PC-9 (cell line): Measurements from ENCODE around the gene CUTC. TPM values are rescaled to one million over a fixed set of nuclear protein-coding genes. Genes with fewer than 3 reads are reported as not detected.

Experiments
- BruUV-seq: library from RNA; stranded (reverse); fragments of 400-500 nt; replicated peaks from 2 replicates; lab custom pipeline; 2021; lab: Mats Ljungman, UMichigan
- CTCF ChIA-PET: fragments of 300-600 bp; sonication (Branson Sonifier 250); formaldehyde crosslinking; loops from one replicate; lab custom pipeline; 2022; ENCODE audit warnings: antibody characterized with exemption; lab: Charles Lee
- POLR2A ChIA-PET: fragments of 300-600 bp; sonication (Branson Sonifier 250); formaldehyde crosslinking; loops from one replicate; lab custom pipeline; 2022; ENCODE audit warnings: antibody characterized with exemption; ENCODE audit not compliant: unreplicated experiment; lab: Charles Lee
- DNase-seq, 2 experiments: peaks; one replicate each; pipeline versions ENCODE4 v3.0.0 to v3.0.0-alpha.2; 2015 to 2022; ENCODE audit warnings: mixed read lengths in 1 of 2
- H2AFZ ChIP-seq: fragments of 200-600 bp; sonication (generic); 2 replicates; pipeline ENCODE4 v1.8.1; 2017; ENCODE audit warnings: antibody characterized with exemption
- H3F3A ChIP-seq: fragments of 200-600 bp; sonication (generic); 2 replicates; pipeline ENCODE4 v1.8.1; 2017; ENCODE audit warnings: antibody characterized with exemption, mild to moderate bottlenecking, low read depth; ENCODE audit not compliant: insufficient read depth
- H3K27ac ChIP-seq: fragments of 200-600 bp; sonication (generic); 2 replicates; pipeline ENCODE4 v1.6.1; 2016; ENCODE audit warnings: mixed run types
- H3K27me3 ChIP-seq: fragments of 200-600 bp; sonication (generic); 2 replicates; pipeline ENCODE4 v1.6.1; 2016; ENCODE audit warnings: low read depth, mixed run types; ENCODE audit not compliant: insufficient read depth
- H3K36me3 ChIP-seq: fragments of 200-600 bp; sonication (generic); 2 replicates; pipeline ENCODE4 v1.6.1; 2016; ENCODE audit warnings: low read depth, mixed run types
- H3K4me1 ChIP-seq: fragments of 200-600 bp; sonication (generic); replicated peaks from 2 replicates; pipeline ENCODE4 v1.6.1; 2016; ENCODE audit warnings: mixed run types; ENCODE audit not compliant: insufficient read depth
- H3K4me2 ChIP-seq: fragments of 200-600 bp; sonication (generic); 2 replicates; pipeline ENCODE4 v1.6.1; 2017; ENCODE audit warnings: mixed run types
- H3K4me3 ChIP-seq: fragments of 200-600 bp; sonication (generic); 2 replicates; pipeline ENCODE4 v1.6.1; 2016; ENCODE audit warnings: mixed run types
- H3K79me2 ChIP-seq: fragments of 200-600 bp; sonication (generic); 2 replicates; pipeline ENCODE4 v1.6.1; 2017; ENCODE audit warnings: low read depth, mixed run types
- H3K9me2 ChIP-seq: fragments of 200-600 bp; sonication (generic); 2 replicates; pipeline ENCODE4 v1.8.1; 2017; ENCODE audit warnings: mild to moderate bottlenecking; ENCODE audit not compliant: insufficient read depth
- H3K9me3 ChIP-seq: fragments of 200-600 bp; sonication (generic); 2 replicates; pipeline ENCODE4 v1.8.1; 2016; ENCODE audit warnings: low read depth; ENCODE audit not compliant: insufficient read depth
- H4K20me1 ChIP-seq: fragments of 200-600 bp; sonication (generic); 2 replicates; pipeline ENCODE4 v1.8.1; 2017; ENCODE audit not compliant: insufficient read depth
- CTCF ChIP-seq: fragments of 200-600 bp; sonication (generic); conservative IDR thresholded peaks from 2 replicates; pipeline ENCODE4 v1.6.1; 2017; ENCODE audit warnings: mixed run types, antibody characterized with exemption, mild to moderate bottlenecking, moderate library complexity
- EZH2 ChIP-seq: fragments of 200-600 bp; sonication (generic); IDR thresholded peaks from 2 replicates; pipeline ENCODE4 v1.8.0; 2017; ENCODE audit warnings: antibody characterized with exemption, low read depth
- intact Hi-C: fragments of 100-400 bp; cut with micrococcal nuclease; formaldehyde crosslinking; loops from one replicate; pipeline ENCODE4 v1.10.0; 2022; ENCODE audit not compliant: unreplicated experiment
- total RNA-seq: library from RNA; stranded (reverse); gene quantifications from 2 replicates; pipeline ENCODE4 v1.2.3, GENCODE V29; 2021

The CUTC gene
- total RNA-seq, 1 experiment from 2014 or later: 7.6 TPM

GRCh38 chr10:99777918-99778714, 46.1 kb downstream of the CUTC start:
- Histone ChIP-seq H3K9me2 (no peaks in the 10 kb centered on the region), H3F3A (peaks cover 51% of the 10 kb centered on the region), H3K4me3 (peak overlapping the region; percentile 53; the same call in 1 of the 2 replicates), H3K27me3 (no peaks in the 10 kb centered on the region), H4K20me1 (no peaks in the 10 kb centered on the region), H3K36me3 (no peaks in the 10 kb centered on the region), H3K4me2 (peak overlapping the region; percentile 98), H3K27ac (peak overlapping the region; percentile 100), H3K9me3 (no peaks in the 10 kb centered on the region), H3K79me2 (peaks cover 16% of the 10 kb centered on the region), H2AFZ (no peak overlapping the region), H3K4me1 (peaks cover 68% of the 10 kb centered on the region)
- CTCF ChIA-PET: no interaction called here
- intact Hi-C loops: no loop called here
- POLR2A ChIA-PET: no interaction called here
- TF ChIP-seq EZH2 (no peak), CTCF (no peak)
- DNase-seq: no peak
- no TSS peak for BruUV-seq

DNA sequence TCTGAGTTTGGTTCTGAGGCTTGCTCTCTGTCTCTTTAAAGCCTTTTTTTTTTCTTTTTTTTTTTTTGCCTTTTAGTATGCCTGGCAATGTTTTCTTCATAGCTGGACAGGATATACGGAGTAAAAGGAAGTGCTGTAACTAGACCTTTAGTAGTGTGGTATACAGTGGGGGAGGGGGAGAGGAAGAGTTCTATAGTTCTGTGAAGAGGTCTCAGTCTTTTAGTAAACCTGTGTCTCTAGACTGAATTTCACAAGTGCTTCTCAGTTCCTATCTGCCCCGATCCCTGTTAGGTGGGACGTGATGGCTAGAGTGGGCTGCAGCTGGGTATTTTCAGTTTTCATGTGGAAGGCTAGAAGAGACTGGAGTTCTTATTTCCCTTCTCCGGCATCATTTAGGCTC, 47.3 kb downstream of the CUTC start:
- intact Hi-C loops: no loop called here
- Histone ChIP-seq H3K36me3 (no peaks in the 10 kb centered on the region), H3F3A (peaks cover 54% of the 10 kb centered on the region), H3K9me2 (no peaks in the 10 kb centered on the region), H2AFZ (peak overlapping the region; percentile 69; the same call in 1 of the 2 replicates), H3K4me1 (peaks cover 70% of the 10 kb centered on the region), H3K9me3 (no peaks in the 10 kb centered on the region), H3K27ac (peak overlapping the region; percentile 100), H3K4me2 (peak overlapping the region; percentile 98), H3K79me2 (peaks cover 28% of the 10 kb centered on the region), H3K4me3 (peak overlapping the region; percentile 53; the same call in 1 of the 2 replicates), H3K27me3 (no peaks in the 10 kb centered on the region), H4K20me1 (no peaks in the 10 kb centered on the region)
- ChIA-PET POLR2A (interaction anchor here (1.1 kb wide), 1 partner anchor 11 kb away, joined by 30 read pairs; no protein-coding TSS in a partner anchor), CTCF (no interaction called here)
- DNase-seq: peak; percentile 26 to 67
- TF ChIP-seq EZH2: no peak
- no peak for TF ChIP-seq CTCF
- no TSS peak for BruUV-seq

- H3F3A ChIP-seq: peaks cover 55% of the 10 kb centered on the region
- no peak for DNase-seq
- H3K4me2 ChIP-seq: peak overlapping the region; percentile 98
- H3K27me3 ChIP-seq: no peaks in the 10 kb centered on the region
- intact Hi-C loops: loop anchor here (2.0 to 10.0 kb wide), 2 partner anchors 161 to 347 kb away; partner anchors contain the start of genes GOT1 and SLC25A28
- no peak for TF ChIP-seq EZH2
- TF ChIP-seq CTCF: no peak
- peak overlapping the region; percentile 79; the same call in 1 of the 2 replicates for H3K4me3 ChIP-seq
- ChIA-PET POLR2A (interaction anchor here (0.7 kb wide), 1 partner anchor 190 kb away, joined by 6 read pairs; no protein-coding TSS in a partner anchor), CTCF (no interaction called here)
- H2AFZ ChIP-seq: no peak overlapping the region
- peaks cover 10% of the 10 kb centered on the region; the same call in 1 of the 2 replicates for H3K36me3 ChIP-seq
- BruUV-seq: no TSS peak
- H4K20me1 ChIP-seq: no peaks in the 10 kb centered on the region
- peaks cover 54% of the 10 kb centered on the region for H3K79me2 ChIP-seq
- H3K9me2 ChIP-seq: no peaks in the 10 kb centered on the region
- H3K27ac ChIP-seq: peak overlapping the region; percentile 100
- peaks cover 79% of the 10 kb centered on the region for H3K4me1 ChIP-seq
- no peaks in the 10 kb centered on the region for H3K9me3 ChIP-seq
Measured at GRCh38 chr10:99781734-99782429, 49.8 kb downstream of the CUTC start.
